B cell (primary cell): ENCODE results near the gene KISS1. TPM values are rescaled to one million over a fixed set of nuclear protein-coding genes. Genes with fewer than 3 reads are reported as not detected.

Experiments used
- ATAC-seq: fragments of 200-7000 bp; cut with Tn5 transposase; one replicate; pipeline ENCODE4 v1.10.0; 2021; ENCODE audit warnings: low read depth, mild to moderate bottlenecking, moderate number of reproducible peaks, moderate library complexity
- CTCF ChIA-PET: fragments of 350-600 bp; sonication (Branson Sonifier 250); formaldehyde crosslinking; loops from one replicate; lab custom pipeline; 2021; ENCODE audit warnings: antibody characterized with exemption, inconsistent platforms; lab: Charles Lee
- POLR2A ChIA-PET: fragments of 350-600 bp; sonication (Branson Sonifier 250); formaldehyde crosslinking; loops from one replicate; lab custom pipeline; 2021; ENCODE audit warnings: antibody characterized with exemption; lab: Charles Lee
- DNase-seq: peaks from one replicate; pipeline ENCODE4 v3.0.0; 2013
- H2AFZ ChIP-seq: 2 replicates; pipeline ENCODE4 v1.6.1; 2012; ENCODE audit warnings: mild to moderate bottlenecking, low read depth, low read length; ENCODE audit not compliant: insufficient read depth, poor library complexity, severe bottlenecking
- H3K27ac ChIP-seq, 2 donors: 1 replicate in 1 of 2; 2 replicates in 1 of 2; pipeline ENCODE4 v1.5.1; 2012 to 2013; ENCODE audit warnings: low read length in 2 of 2, mild to moderate bottlenecking in 2 of 2, moderate library complexity in 1 of 2
- H3K27me3 ChIP-seq, 4 experiments: fragments of 200-600 bp in 1 of 4; sonication (generic) in 1 of 4; replicated peaks in 1 of 4; 1 replicate in 2 of 4; 2 replicates in 2 of 4; pipeline versions ENCODE4 v1.6.1 to v1.7.0; 2013 to 2016; ENCODE audit warnings: low read length in 3 of 4, mild to moderate bottlenecking in 2 of 4, mixed read lengths in 1 of 4, moderate library complexity in 1 of 4; ENCODE audit not compliant: insufficient read depth in 4 of 4, control insufficient read depth in 3 of 4; ENCODE audit errors: control extremely low read depth in 1 of 4
- H3K36me3 ChIP-seq, 2 experiments: replicated peaks in 1 of 2; 1 replicate in 1 of 2; 2 replicates in 1 of 2; pipeline versions ENCODE4 v1.6.1 to v1.7.1; 2013; ENCODE audit warnings: low read length in 1 of 2; ENCODE audit not compliant: insufficient read depth in 2 of 2, control insufficient read depth in 1 of 2; ENCODE audit errors: control extremely low read depth in 1 of 2, extremely low read depth in 1 of 2
- H3K4me1 ChIP-seq, 2 donors: fragments of 200-600 bp in 1 of 2; sonication (generic) in 1 of 2; 1 replicate in 1 of 2; 2 replicates in 1 of 2; pipeline versions ENCODE4 v1.5.1 to v1.6.1; 2013 to 2017; ENCODE audit warnings: low read length in 2 of 2; ENCODE audit not compliant: control insufficient read depth in 2 of 2, insufficient read depth in 2 of 2
- H3K4me2 ChIP-seq: replicated peaks from 2 replicates; pipeline ENCODE3; 2012; ENCODE audit warnings: mild to moderate bottlenecking, low read depth, low read length; ENCODE audit not compliant: poor library complexity, severe bottlenecking
- H3K4me3 ChIP-seq, 5 experiments: fragments of 200-600 bp in 1 of 5; sonication (generic) in 1 of 5; 1 replicate in 3 of 5; 2 replicates in 2 of 5; pipeline versions ENCODE4 v1.5.1 to v1.7.0; 2011 to 2016; ENCODE audit warnings: low read length in 4 of 5, mild to moderate bottlenecking in 4 of 5, low read depth in 2 of 5, control low read depth in 1 of 5, moderate library complexity in 1 of 5; ENCODE audit not compliant: insufficient read depth in 1 of 5; ENCODE audit errors: control extremely low read depth in 1 of 5, extremely low read depth in 1 of 5
- H3K79me2 ChIP-seq: fragments of 200-600 bp; sonication (generic); one replicate; pipeline ENCODE4 v1.6.0; 2016; ENCODE audit warnings: low read length; ENCODE audit not compliant: control insufficient read depth, insufficient read depth
- H3K9ac ChIP-seq: fragments of 200-600 bp; sonication (generic); 2 replicates; pipeline ENCODE4 v1.6.1; 2017; ENCODE audit warnings: mild to moderate bottlenecking, low read length, moderate library complexity
- H3K9me3 ChIP-seq, 3 donors: one replicate each; pipeline versions ENCODE4 v1.6.1 to v1.7.1; 2013; ENCODE audit warnings: low read length in 2 of 3; ENCODE audit not compliant: control insufficient read depth in 2 of 3, insufficient read depth in 1 of 3; ENCODE audit errors: control extremely low read depth in 1 of 3
- H4K20me1 ChIP-seq: 2 replicates; pipeline ENCODE4 v1.6.0; 2012; ENCODE audit warnings: mild to moderate bottlenecking, low read length; ENCODE audit not compliant: insufficient read depth, control insufficient read depth, poor library complexity, severe bottlenecking
- H3K27ac Mint-ChIP-seq: one replicate; pipeline ENCODE4 v1.8.0; 2021; ENCODE audit warnings: mixed read lengths
- H3K27me3 Mint-ChIP-seq: one replicate; pipeline ENCODE4 v1.8.0; 2021; ENCODE audit warnings: mixed read lengths
- H3K4me1 Mint-ChIP-seq: one replicate; pipeline ENCODE4 v1.8.0; 2021; ENCODE audit warnings: mixed read lengths
- H3K4me3 Mint-ChIP-seq: one replicate; pipeline ENCODE4 v1.8.0; 2021; ENCODE audit warnings: mixed read lengths
- H3K9me3 Mint-ChIP-seq: one replicate; pipeline ENCODE4 v1.8.0; 2022; ENCODE audit warnings: mixed read lengths; ENCODE audit not compliant: insufficient read depth
- CTCF ChIP-seq: fragments of 200-600 bp; IDR thresholded peaks from one replicate; pipeline ENCODE4 v1.8.0; 2022; ENCODE audit warnings: antibody characterized with exemption, mild to moderate bottlenecking
- EZH2 ChIP-seq: IDR thresholded peaks from 2 replicates; pipeline ENCODE4 v1.6.1; 2012; ENCODE audit warnings: borderline replicate concordance, low read depth, mild to moderate bottlenecking, moderate library complexity, low read length; ENCODE audit not compliant: insufficient read depth, poor library complexity, severe bottlenecking
- WGBS: methylation state at CpG from one replicate; pipeline ENCODE4 v1.1.5; 2013; ENCODE audit warnings: missing lambda C conversion rate; ENCODE audit not compliant: insufficient coverage; 5-methylcytosine and 5-hydroxymethylcytosine counted together
- intact Hi-C: fragments of 100-400 bp; cut with micrococcal nuclease; formaldehyde crosslinking; loops from one replicate; pipeline ENCODE4 v1.10.0; 2022
- polyA plus RNA-seq: library from polyadenylated mRNA; depleted of rRNA; stranded (reverse); fragments of >200 nt; gene quantifications from 2 replicates; pipeline ENCODE4 v1.2.3, GENCODE V29; 2012
- total RNA-seq, 2 donors: library from RNA; stranded (reverse); fragments of 120-200 nt in 1 of 2; gene quantifications; 1 replicate in 1 of 2; 2 replicates in 1 of 2; pipeline versions ENCODE4 v1.2.3 to v1.2.4, GENCODE V29; 2013 to 2022

Gene KISS1
- total and polyA plus RNA-seq, 2 donors (not counting 1 experiment from before 2014, with no cell fraction given) = not detected

GRCh38 chr1:204201348-204202040, 5.2 kb upstream of the KISS1 start:
- Mint-ChIP-seq H3K9me3 (no peaks in the 10 kb centered on the region), H3K27ac (no peak overlapping the region), H3K27me3 (peaks cover 32% of the 10 kb centered on the region), H3K4me3 (no peak overlapping the region), H3K4me1 (no peaks in the 10 kb centered on the region)
- Histone ChIP-seq H3K4me1 (no peaks in the 10 kb centered on the region), H3K4me3 (no peak overlapping the region), H3K27me3 (peaks cover 0 to 17% (median 9%) of the 10 kb centered on the region in 4 experiments), H3K9ac (no peak overlapping the region), H3K36me3 (no peaks in the 10 kb centered on the region), H2AFZ (no peak overlapping the region), H4K20me1 (no peaks in the 10 kb centered on the region), H3K9me3 (peaks cover 0 to 3% (median 0%) of the 10 kb centered on the region in 3 donors), H3K4me2 (no peak overlapping the region), H3K79me2 (no peaks in the 10 kb centered on the region), H3K27ac (no peak overlapping the region)
- TF ChIP-seq CTCF (no peak), EZH2 (no peak)
- DNase-seq = no peak
- ChIA-PET CTCF (no interaction called here), POLR2A (no interaction called here)
- intact Hi-C loops = no loop called here
- WGBS = 90% methylated on average over 9 of the region's 12 CpGs
- ATAC-seq = no peak

DNA sequence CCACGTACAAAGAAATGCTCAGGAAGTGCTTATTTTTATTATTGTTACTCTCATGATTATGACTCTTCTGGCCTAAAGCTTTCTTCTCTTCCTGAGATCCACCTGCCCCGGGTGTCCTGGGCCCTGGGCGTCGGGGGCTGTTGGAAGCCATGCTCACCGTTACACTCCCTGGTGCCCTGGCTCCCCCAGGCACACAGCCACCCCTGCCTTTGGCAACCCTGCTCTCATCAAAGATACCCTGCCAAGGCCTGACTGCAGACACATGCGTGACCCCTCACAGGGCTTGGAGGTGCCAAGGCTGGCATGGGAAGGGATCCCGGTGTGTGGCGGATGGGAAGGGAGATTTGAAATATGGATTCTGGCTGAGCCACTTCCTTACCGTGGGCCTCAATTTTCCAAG, 3.3 kb upstream of the KISS1 start:
- no peaks in the 10 kb centered on the region for H3K4me1 ChIP-seq
- H3K4me3 ChIP-seq = no peak overlapping the region
- Mint-ChIP-seq H3K9me3 (no peaks in the 10 kb centered on the region), H3K4me1 (no peaks in the 10 kb centered on the region), H3K4me3 (no peak overlapping the region), H3K27ac (no peak overlapping the region), H3K27me3 (peaks cover 23% of the 10 kb centered on the region)
- no peaks in the 10 kb centered on the region for H3K79me2 ChIP-seq
- no peaks in the 10 kb centered on the region for H3K36me3 ChIP-seq
- peaks cover 0 to 10% (median 0%) of the 10 kb centered on the region in 4 experiments for H3K27me3 ChIP-seq
- peaks cover 0 to 3% (median 0%) of the 10 kb centered on the region in 3 donors for H3K9me3 ChIP-seq
- DNase-seq = no peak
- H3K4me2 ChIP-seq = no peak overlapping the region
- CTCF ChIA-PET = no interaction called here
- no peak for ATAC-seq
- no peak overlapping the region for H3K27ac ChIP-seq
- no peak overlapping the region for H3K9ac ChIP-seq
- H2AFZ ChIP-seq = no peak overlapping the region
- POLR2A ChIA-PET = no interaction called here
- TF ChIP-seq CTCF (no peak), EZH2 (no peak)
- intact Hi-C loops = no loop called here
- H4K20me1 ChIP-seq = no peaks in the 10 kb centered on the region
- WGBS = 92% methylated on average over 4 of the region's 9 CpGs
